NK-92 treated with Interleukin-12 subunit alpha and Interleukin-12 subunit beta, amount 100 ng/mL, for 24 hours (cell line): ENCODE measurements around the gene FAM124A.
"Not testable (repeated sequence)": the region's sequence is repeated elsewhere in the genome, so short reads cannot be mapped to it uniquely, and the experiment has no call there.

ENCODE experiments used
- DNase-seq: peaks from one replicate; lab custom pipeline; 2025; lab: John Stamatoyannopoulos, UW

The FAM124A gene

DNA sequence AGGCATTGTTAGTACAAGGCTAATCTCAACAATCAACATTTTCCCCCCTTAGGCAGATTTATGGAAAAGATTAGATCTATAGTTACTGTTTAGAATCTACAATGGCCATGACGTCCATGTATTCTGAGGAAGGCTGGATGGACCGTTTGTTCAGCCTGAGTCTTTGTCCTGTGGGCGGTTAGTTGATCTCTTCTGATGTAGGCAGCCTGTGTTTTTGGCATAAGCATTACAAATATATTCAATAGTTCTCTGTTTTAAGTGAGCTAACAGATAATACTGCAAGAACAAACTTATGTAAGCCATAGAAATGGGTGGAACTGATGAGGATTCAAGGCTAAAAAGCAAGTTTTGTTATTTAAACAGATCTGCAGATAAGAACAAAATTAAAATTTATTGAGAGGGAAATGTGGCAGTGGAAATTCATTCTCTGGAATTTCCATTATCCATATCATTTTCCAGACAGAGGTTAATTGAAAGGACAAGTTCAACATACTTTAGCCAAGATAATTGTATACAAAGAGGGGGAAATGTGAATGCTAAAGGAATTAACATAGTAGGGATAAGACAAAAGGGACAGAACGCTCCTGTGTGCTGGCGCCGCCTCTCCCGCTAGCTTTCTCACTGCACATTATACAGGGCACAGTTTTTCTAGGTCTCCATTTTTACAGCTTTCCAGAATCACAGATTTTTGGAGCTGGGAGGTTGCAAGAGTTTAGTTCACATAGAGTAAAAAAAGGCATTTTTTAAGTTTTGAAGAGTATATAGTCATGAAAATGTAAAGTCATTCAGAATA, 48.6 kb downstream of the FAM124A start:
- no peak for DNase-seq

DNA sequence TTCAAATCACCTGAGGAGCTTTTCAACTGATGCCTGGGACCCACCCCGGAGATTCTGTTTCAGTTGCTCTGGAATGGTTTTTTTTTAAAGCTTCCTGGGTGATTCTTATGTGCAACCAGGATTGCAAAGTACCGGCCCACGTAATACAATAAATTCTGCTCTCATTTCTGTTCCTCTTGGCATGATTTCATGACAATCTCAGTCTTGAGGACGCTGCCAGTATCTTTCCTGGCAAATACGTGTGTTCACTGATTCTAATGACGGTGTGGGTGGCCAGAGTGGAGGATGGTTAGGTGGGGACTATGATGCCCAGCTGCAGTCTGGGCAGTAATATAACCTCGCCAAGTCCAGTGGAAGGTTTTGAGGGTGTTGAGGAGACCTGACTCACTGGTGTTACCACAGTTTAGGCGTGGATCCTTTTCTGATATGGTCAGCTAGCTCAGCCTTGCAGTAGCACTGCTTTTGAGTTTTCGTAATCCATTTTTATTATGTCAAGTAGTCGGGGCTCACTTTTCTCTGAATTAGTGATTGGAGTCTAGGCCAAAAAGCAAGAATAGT, 49.4 kb downstream of the FAM124A start:
- DNase-seq, result no peak

GRCh38 chr13:51275101-51275500, 52.9 kb downstream of the FAM124A start:
- DNase-seq, result no peak

GRCh38 chr13:51276636-51277035, 54.4 kb downstream of the FAM124A start:
- no peak for DNase-seq

DNA sequence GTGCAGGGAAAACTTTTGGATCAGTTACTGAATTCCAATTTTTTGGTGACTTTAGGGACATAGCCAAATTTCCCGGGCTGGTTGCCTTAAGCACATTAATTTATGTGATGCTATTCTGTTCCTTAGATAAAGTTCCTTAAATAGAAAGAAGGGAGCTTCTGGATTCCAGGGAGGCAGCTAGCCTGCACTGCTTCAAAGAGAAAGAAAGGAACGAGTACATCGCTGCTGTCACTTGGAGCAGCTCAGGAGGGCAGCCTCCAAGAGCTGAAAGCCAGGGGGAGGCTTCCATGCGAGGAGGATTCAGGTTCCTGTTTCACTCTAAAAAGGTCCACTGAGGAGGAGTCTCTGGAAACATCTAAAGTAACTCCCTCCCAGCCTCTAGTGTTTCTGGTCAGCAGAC, 55.7 kb downstream of the FAM124A start:
- DNase-seq, result no peak

GRCh38 chr13:51278426-51279130, 56.4 kb downstream of the FAM124A start:
- no peak for DNase-seq

DNA sequence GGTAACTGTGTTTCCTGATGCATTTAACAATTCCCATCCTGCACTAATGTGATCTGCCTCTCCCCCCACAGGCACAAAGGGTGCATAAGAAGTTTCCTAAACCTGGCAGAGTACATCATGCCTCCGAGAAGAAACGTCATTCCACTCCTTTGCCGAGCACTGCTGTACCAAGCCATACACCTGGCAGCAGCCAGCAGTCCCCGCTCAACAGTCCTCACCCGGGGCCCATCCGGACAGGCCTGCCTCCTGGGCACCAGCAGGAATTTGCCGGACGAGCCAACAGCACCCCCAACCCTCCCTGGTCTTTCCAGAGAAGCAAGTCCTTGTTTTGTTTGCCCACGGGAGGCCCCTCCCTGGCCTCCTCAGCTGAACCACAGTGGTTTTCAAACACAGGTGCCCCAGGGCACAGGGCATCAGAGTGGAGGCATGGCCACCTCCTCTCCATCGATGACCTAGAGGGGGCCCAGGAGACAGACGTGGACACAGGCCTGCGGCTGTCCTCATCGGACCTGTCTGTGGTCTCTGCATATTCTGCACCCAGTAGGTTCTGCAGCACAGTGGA, 58.3 kb downstream of the FAM124A start:
- no peak for DNase-seq

DNA sequence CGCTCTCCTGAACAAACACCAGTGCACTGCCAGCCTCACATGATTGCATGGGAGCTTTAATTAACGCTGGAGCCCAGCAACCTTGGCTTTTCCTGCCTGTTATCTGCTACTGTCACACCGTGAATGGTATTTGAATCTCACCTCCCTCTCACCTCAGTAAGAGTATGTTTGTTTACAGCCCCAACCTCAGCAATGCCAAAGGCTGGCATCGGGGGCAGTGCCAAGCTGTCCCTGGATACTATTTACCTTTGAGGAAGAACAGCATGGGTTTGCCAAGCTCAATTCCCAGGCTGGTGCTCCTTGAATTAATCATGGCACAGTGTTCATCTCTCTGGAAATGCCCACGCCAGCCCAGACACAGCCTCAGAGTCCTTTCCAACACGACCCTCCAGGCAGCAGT, 60.1 kb downstream of the FAM124A start:
- DNase-seq, result no peak

DNA sequence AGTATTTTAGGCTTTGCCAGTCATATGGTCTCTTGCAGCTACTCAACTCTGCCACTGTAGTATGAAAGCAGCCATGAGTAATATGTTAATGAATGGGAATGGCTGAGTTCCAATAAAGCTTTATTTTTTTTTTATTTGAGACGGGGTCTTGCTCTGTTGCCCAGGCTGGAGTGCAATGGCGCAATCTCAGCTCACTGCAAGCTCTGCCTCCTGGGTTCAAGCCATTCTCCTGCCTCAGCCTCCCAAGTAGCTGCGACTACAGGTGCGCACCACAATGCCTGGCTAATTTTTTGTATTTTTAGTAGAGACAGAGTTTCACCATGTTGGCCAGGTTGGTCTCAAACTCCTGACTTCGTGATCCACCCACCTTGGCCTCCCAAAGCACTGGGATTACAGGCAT, 60.7 kb downstream of the FAM124A start:
- DNase-seq, result not testable (repeated sequence)

DNA sequence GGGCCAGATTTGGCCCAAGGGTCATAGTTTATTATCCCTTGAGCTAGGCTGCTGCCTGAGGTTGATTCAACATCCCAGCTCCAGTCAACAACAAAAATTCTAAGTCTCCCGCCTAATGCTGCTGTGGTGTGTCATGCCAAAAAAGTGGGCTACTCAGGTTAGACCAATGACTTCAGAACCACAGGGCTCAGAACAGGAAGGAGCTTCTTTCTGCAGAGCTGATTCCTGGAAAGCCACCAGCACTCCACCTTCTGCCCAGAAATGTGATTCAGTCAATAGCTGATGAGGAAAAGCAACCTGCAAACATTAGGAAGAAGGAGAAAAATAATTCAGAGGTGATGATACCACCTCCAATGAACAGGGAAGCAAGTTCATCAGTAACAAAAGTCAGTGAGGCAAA, 61.2 kb downstream of the FAM124A start:
- DNase-seq, result no peak

- DNase-seq, result no peak
These were observed 62.1 kb downstream of the FAM124A start for GRCh38 chr13:51284339-51284738.

- DNase-seq, result peak; percentile 45
These were observed 64.2 kb downstream of the FAM124A start for GRCh38 chr13:51286135-51287002.

DNA sequence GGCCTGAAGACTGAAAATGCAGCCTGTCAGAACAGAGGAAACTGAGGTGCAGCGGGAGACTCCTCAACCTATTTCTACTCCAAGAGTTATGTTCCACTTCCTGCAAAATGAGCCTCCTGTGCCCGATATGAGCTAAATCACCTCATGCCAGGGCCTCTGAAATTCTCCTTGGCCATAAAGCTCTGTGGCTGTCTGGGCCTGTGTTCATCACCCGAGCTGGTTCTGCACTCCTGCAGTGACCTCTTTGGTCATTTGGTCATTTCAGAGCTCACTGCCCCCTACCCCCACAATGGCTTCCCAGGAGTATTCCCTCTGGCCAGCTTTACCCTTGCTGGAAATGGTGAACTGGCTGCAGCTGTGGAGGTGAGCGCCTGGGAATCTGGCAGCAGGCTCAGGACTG, 65.6 kb downstream of the FAM124A start:
- DNase-seq, result no peak

DNA sequence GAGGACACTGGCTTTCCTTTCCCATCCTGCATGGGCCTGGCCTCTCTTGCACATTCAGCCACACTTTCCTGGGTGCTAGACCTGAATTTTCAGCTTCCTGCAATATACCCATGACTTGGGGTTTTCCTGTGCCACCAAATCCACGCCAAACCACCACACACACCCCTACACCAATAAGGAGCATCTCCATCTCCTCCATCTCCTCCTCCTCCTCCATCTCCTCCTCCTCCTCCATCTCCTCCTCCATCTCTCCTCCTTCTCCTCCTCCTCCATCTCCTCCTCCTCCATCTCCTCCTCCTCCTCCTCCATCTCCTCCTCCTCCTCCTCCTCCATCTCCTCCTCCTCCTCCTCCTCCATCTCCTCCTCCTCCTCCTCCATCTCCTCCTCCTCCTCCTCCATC, 66.1 kb downstream of the FAM124A start:
- DNase-seq, result not testable (repeated sequence)

GRCh38 chr13:51291341-51291740, 69.1 kb downstream of the FAM124A start:
- DNase-seq, result no peak

DNA sequence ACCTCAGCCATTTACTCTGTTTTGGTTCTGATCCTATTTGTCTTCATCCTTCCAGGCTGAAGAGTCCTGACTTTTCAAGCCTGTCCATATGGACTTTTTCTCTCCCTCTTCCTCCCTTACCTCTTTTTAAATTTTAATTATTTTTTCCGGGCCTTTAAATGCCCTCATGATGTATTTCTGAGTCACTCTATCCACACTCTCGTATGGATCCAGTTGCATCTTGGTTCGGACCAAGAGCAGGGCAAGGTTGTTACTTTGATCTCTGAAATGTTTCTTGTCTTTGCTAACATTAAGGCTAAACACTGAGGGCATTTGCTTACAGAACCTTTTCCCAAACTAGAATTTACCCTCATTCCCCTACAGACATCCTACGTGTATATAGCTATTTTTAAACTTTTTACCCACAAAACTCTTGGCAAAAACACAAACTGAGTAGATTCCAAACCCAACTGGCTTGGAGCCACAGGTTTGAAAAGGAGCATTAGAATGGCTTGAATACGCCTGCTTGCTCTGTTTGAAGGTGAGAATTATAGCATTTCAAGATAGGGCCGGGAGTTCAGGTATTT, 69.9 kb downstream of the FAM124A start:
- DNase-seq, result no peak

DNA sequence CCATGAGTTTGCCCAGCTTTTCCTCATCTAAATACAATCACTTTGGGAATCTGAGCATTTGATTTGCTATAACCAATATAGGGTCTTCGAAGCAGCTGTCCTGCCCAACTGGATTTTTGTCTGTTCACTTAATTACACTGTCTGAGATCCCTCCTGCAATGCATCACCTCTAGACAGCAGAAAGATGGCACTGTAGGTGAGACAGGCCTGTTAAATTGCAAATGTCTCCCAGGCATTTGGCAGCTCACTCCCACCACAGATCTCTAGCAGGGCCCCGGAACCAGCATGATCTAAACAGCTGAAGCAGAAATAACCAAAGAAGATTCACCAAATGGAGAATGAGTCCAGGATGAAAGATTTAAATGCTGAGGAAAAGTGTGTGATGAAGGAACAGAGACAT, 75.4 kb downstream of the FAM124A start:
- no peak for DNase-seq

GRCh38 chr13:51298812-51299211, 76.6 kb downstream of the FAM124A start:
- DNase-seq, result no peak

- no peak for DNase-seq
These were observed 80.9 kb downstream of the FAM124A start for GRCh38 chr13:51303063-51303552.

DNA sequence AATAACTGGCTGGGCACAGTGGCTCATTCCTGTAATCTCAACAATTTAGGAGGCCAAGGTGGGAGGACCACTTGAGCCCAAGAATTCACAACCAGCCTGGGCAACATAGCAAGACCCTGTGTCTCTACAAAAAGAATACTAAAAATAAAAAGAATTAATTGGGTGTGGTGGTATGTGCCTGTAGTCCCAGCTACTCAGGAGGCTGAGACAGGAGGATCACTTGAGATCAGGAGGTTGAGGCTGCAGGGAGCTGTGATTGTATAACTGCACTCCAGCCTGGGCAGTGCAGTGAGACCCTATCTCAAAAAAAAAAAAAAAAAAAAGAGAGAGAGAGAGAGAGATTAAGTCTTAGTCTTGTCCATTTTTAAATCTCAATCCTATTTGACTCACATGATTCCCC, 81.7 kb downstream of the FAM124A start:
- no peak for DNase-seq

GRCh38 chr13:51305271-51305967, 83.2 kb downstream of the FAM124A start:
- no peak for DNase-seq
